Trophoblast cell (in vitro differentiated cells and primary cell): Measurements from ENCODE around the gene SPTSSA.
"Not testable (repeated sequence)": the region's sequence is repeated elsewhere in the genome, so short reads cannot be mapped to it uniquely, and the experiment has no call there.

ENCODE experiments used
- DNase-seq, 2 donors: peaks; one replicate each; pipeline ENCODE4 v3.0.0-alpha.2; 2016
- H2AFZ ChIP-seq: 2 replicates; pipeline ENCODE4 v1.6.1; 2013; ENCODE audit warnings: low read length, moderate library complexity, mild to moderate bottlenecking; ENCODE audit not compliant: insufficient read depth, poor library complexity
- H2AK5ac ChIP-seq: 2 replicates; pipeline ENCODE4 v1.6.1; 2013; ENCODE audit warnings: mild to moderate bottlenecking, low read length
- H2BK120ac ChIP-seq: 2 replicates; pipeline ENCODE4 v1.6.1; 2013; ENCODE audit warnings: low read length, mild to moderate bottlenecking, moderate library complexity; ENCODE audit not compliant: insufficient read depth, poor library complexity
- H2BK12ac ChIP-seq: 2 replicates; pipeline ENCODE4 v1.6.1; 2013; ENCODE audit warnings: mild to moderate bottlenecking, low read length, moderate library complexity
- H2BK5ac ChIP-seq: 2 replicates; pipeline ENCODE4 v1.6.1; 2013; ENCODE audit warnings: low read length, low read depth, moderate library complexity, mild to moderate bottlenecking; ENCODE audit not compliant: poor library complexity
- H3K14ac ChIP-seq: 2 replicates; pipeline ENCODE4 v1.6.1; 2013; ENCODE audit warnings: mild to moderate bottlenecking, low read length
- H3K18ac ChIP-seq: 2 replicates; pipeline ENCODE4 v1.6.1; 2013; ENCODE audit warnings: mild to moderate bottlenecking, low read length
- H3K23ac ChIP-seq: 2 replicates; pipeline ENCODE4 v1.6.1; 2013; ENCODE audit warnings: low read length
- H3K27ac ChIP-seq: 2 replicates; pipeline ENCODE4 v1.5.1; 2013; ENCODE audit warnings: low read depth, mild to moderate bottlenecking, inconsistent platforms, low read length, moderate library complexity
- H3K27me3 ChIP-seq: 2 replicates; pipeline ENCODE4 v1.6.1; 2013; ENCODE audit warnings: inconsistent platforms, mild to moderate bottlenecking, low read length, moderate library complexity; ENCODE audit not compliant: insufficient read depth
- H3K36me3 ChIP-seq, 2 experiments: 1 replicate in 1 of 2; 2 replicates in 1 of 2; pipeline ENCODE4 v1.6.1; 2013; ENCODE audit warnings: low read length in 2 of 2, mild to moderate bottlenecking in 2 of 2, moderate library complexity in 1 of 2; ENCODE audit not compliant: insufficient read depth in 2 of 2, control insufficient read depth in 1 of 2
- H3K4ac ChIP-seq: 2 replicates; pipeline ENCODE4 v1.6.1; 2013; ENCODE audit warnings: low read depth, mild to moderate bottlenecking, low read length, moderate library complexity
- H3K4me1 ChIP-seq, 2 experiments: 1 replicate in 1 of 2; 2 replicates in 1 of 2; pipeline ENCODE4 v1.6.1; 2013; ENCODE audit warnings: low read length in 2 of 2, mild to moderate bottlenecking in 2 of 2, moderate library complexity in 1 of 2; ENCODE audit not compliant: insufficient read depth in 2 of 2, control insufficient read depth in 1 of 2
- H3K4me2 ChIP-seq: 2 replicates; pipeline ENCODE4 v1.6.1; 2013; ENCODE audit warnings: inconsistent platforms, mild to moderate bottlenecking, low read length, moderate library complexity
- H3K4me3 ChIP-seq: 2 replicates; pipeline ENCODE4 v1.5.1; 2013; ENCODE audit warnings: mild to moderate bottlenecking, low read depth, low read length, inconsistent platforms
- H3K79me1 ChIP-seq: one replicate; pipeline ENCODE4 v1.6.1; 2013; ENCODE audit warnings: low read length
- H3K79me2 ChIP-seq: 2 replicates; pipeline ENCODE4 v1.6.1; 2013; ENCODE audit warnings: low read length, mild to moderate bottlenecking; ENCODE audit not compliant: control insufficient read depth, insufficient read depth, poor library complexity
- H3K9ac ChIP-seq: 2 replicates; pipeline ENCODE4 v1.6.1; 2013; ENCODE audit warnings: mild to moderate bottlenecking, low read length
- H3K9me3 ChIP-seq: 2 replicates; pipeline ENCODE4 v1.6.1; 2013; ENCODE audit warnings: low read depth, mild to moderate bottlenecking, control low read depth, inconsistent platforms, low read length; ENCODE audit not compliant: insufficient read depth
- H4K12ac ChIP-seq: 2 replicates; pipeline ENCODE4 v1.6.1; 2013; ENCODE audit warnings: low read depth, mild to moderate bottlenecking, low read length, moderate library complexity
- H4K8ac ChIP-seq: 2 replicates; pipeline ENCODE4 v1.6.1; 2013; ENCODE audit warnings: low read depth, mild to moderate bottlenecking, low read length, moderate library complexity
- H4K91ac ChIP-seq: one replicate; pipeline ENCODE4 v1.6.1; 2013; ENCODE audit warnings: low read depth, mild to moderate bottlenecking, low read length, moderate library complexity
- WGBS: extraction: QIAGEN DNeasy Blood & Tissue Kit; methylation state at CpG from one replicate; pipeline ENCODE4 v1.1.7; 2013; ENCODE audit warnings: missing lambda C conversion rate; ENCODE audit not compliant: insufficient read length, insufficient coverage; ENCODE audit errors: extremely low coverage; 5-methylcytosine and 5-hydroxymethylcytosine counted together

SPTSSA gene

GRCh38 chr14:34428102-34428466, 34.0 kb downstream of the SPTSSA start:
- not testable (repeated sequence) for H4K91ac ChIP-seq, H3K79me2 ChIP-seq, H2BK120ac ChIP-seq, H2AK5ac ChIP-seq, H3K4me3 ChIP-seq, H3K9ac ChIP-seq, H2BK12ac ChIP-seq, H3K4ac ChIP-seq, H3K36me3 ChIP-seq, H4K8ac ChIP-seq, H3K18ac ChIP-seq, H3K14ac ChIP-seq, H3K4me2 ChIP-seq, H3K23ac ChIP-seq, H4K12ac ChIP-seq, DNase-seq, H3K27ac ChIP-seq, H2AFZ ChIP-seq, H3K9me3 ChIP-seq, H2BK5ac ChIP-seq, H3K79me1 ChIP-seq, H3K27me3 ChIP-seq
- no CpG with 5 or more reads among the region's 5 CpGs for WGBS
- H3K4me1 ChIP-seq = peaks cover 10 to 11% of the 10 kb centered on the region in 2 experiments

GRCh38 chr14:34426313-34427295, 35.4 kb downstream of the SPTSSA start:
- Histone ChIP-seq H3K23ac (no peak overlapping the region), H2BK5ac (no peak overlapping the region), H3K9me3 (no peaks in the 10 kb centered on the region), H2BK12ac (no peak overlapping the region), H2AFZ (no peak overlapping the region), H4K8ac (no peak overlapping the region), H2AK5ac (no peak overlapping the region), H3K18ac (no peak overlapping the region), H3K4ac (no peak overlapping the region), H3K4me1 (peaks cover 10 to 11% of the 10 kb centered on the region in 2 experiments), H2BK120ac (no peak overlapping the region), H3K36me3 (no peaks in the 10 kb centered on the region), H3K27ac (no peak overlapping the region), H3K27me3 (no peaks in the 10 kb centered on the region), H3K79me1 (no peaks in the 10 kb centered on the region), H4K12ac (no peak overlapping the region), H3K14ac (no peak overlapping the region), H3K9ac (no peak overlapping the region), H3K4me3 (no peak overlapping the region), H3K79me2 (no peaks in the 10 kb centered on the region), H4K91ac (no peak overlapping the region), H3K4me2 (no peak overlapping the region)
- peak in 1 of 2 donors; percentile 46 for DNase-seq
- no CpG with 5 or more reads among the region's 11 CpGs for WGBS

- Histone ChIP-seq H3K9me3 (peaks cover 5% of the 10 kb centered on the region), H4K91ac (peak overlapping the region; percentile 19), H3K79me2 (no peaks in the 10 kb centered on the region), H3K4me2 (no peak overlapping the region), H3K4ac (no peak overlapping the region), H2BK120ac (no peak overlapping the region), H4K8ac (no peak overlapping the region), H3K4me3 (no peak overlapping the region), H3K23ac (no peak overlapping the region), H2BK5ac (peak overlapping the region; percentile 36), H2AFZ (no peak overlapping the region), H3K4me1 (peaks cover 10 to 11% of the 10 kb centered on the region in 2 experiments), H3K18ac (no peak overlapping the region), H3K9ac (no peak overlapping the region), H3K27ac (peak overlapping the region; percentile 24), H3K36me3 (no peaks in the 10 kb centered on the region), H3K14ac (no peak overlapping the region), H4K12ac (no peak overlapping the region), H3K27me3 (no peaks in the 10 kb centered on the region), H2BK12ac (no peak overlapping the region), H3K79me1 (no peaks in the 10 kb centered on the region), H2AK5ac (no peak overlapping the region)
- WGBS = no CpG with 5 or more reads among the region's 5 CpGs
- DNase-seq = peak; percentile 76 to 86
These were observed 36.8 kb downstream of the SPTSSA start for GRCh38 chr14:34425095-34425851.

- no peak overlapping the region for H3K9ac ChIP-seq
- WGBS = no CpG with 5 or more reads among the region's 2 CpGs
- no peak overlapping the region for H2AFZ ChIP-seq
These were observed 37.6 kb downstream of the SPTSSA start for GRCh38 chr14:34424488-34424887.

More at GRCh38 chr14:34424488-34424887, 37.6 kb downstream of the SPTSSA start:
- Histone ChIP-seq H3K9me3 (peaks cover 7% of the 10 kb centered on the region), H3K36me3 (no peaks in the 10 kb centered on the region), H3K27ac (no peak overlapping the region), H3K27me3 (no peaks in the 10 kb centered on the region), H4K8ac (no peak overlapping the region), H2BK120ac (no peak overlapping the region), H3K4me3 (no peak overlapping the region), H3K4me1 (peaks cover 10 to 11% of the 10 kb centered on the region in 2 experiments), H3K4ac (peak overlapping the region; percentile 10), H3K18ac (no peak overlapping the region), H3K4me2 (no peak overlapping the region), H2BK12ac (peak overlapping the region; percentile 24), H2BK5ac (no peak overlapping the region), H4K91ac (peak overlapping the region; percentile 8), H2AK5ac (no peak overlapping the region), H3K23ac (no peak overlapping the region), H3K79me2 (no peaks in the 10 kb centered on the region), H3K79me1 (no peaks in the 10 kb centered on the region), H4K12ac (no peak overlapping the region), H3K14ac (no peak overlapping the region)
- peak; percentile 57 to 87 for DNase-seq
